ENCODE data around the gene EHMT2.

DNA sequence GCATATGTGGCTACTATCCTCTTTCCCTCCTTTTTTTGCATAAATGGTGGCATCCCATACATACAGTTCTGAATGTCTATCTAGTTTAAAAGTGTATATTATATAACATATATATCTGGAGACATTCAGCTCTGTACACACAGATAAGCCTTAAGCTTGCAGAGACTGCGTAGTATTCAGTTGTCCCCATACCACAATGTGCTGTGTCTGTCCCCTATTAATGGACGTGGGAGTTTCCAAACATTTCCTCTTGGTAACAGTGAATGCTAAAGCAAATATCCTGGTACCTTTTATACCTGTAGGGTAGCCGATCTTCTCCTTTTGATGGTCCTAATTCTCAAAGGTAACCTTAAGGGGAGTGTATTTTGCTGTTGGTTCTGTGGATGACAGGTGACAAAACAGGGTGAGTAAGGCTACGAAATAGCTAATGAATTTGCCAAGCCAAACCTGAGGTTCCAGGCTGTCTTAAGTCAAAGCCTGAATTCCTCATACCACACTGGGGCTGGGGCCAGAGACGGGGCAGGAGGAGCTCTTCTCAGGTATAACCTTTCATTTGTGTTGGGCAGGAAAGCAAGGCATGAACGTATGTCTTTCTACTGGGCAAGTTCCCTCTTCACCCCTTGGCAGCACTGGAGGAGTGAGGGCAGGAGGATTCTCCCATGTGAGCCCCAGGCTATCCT is 22.3 kb upstream of the EHMT2 start:
- TF ChIP-seq CTCF (conservative IDR thresholded peaks at IDR 0.05 in 1 of 2, IDR thresholded peaks at IDR 0.05 in 1 of 2; ENCODE audit: low read depth in 1 of 2, low read length in 2 of 2) (no peak), EZH2 (IDR thresholded peaks at IDR 0.05; ENCODE audit: low read length, missing control alignments) (no peak)
